GM18858 (cell line): ENCODE data around the gene SLCO2A1.

Source experiments
- ATAC-seq: cut with Tn5 transposase; IDR thresholded peaks from one replicate; pipeline ENCODE4 v1.9.1; 2021; ENCODE audit not compliant: unreplicated experiment

SLCO2A1 gene

GRCh38 chr3:133935843-133936769 lies 93.6 kb downstream of the SLCO2A1 start:
- ATAC-seq = no peak

- no peak for ATAC-seq
These were observed 94.5 kb downstream of the SLCO2A1 start for GRCh38 chr3:133934996-133935842.

DNA sequence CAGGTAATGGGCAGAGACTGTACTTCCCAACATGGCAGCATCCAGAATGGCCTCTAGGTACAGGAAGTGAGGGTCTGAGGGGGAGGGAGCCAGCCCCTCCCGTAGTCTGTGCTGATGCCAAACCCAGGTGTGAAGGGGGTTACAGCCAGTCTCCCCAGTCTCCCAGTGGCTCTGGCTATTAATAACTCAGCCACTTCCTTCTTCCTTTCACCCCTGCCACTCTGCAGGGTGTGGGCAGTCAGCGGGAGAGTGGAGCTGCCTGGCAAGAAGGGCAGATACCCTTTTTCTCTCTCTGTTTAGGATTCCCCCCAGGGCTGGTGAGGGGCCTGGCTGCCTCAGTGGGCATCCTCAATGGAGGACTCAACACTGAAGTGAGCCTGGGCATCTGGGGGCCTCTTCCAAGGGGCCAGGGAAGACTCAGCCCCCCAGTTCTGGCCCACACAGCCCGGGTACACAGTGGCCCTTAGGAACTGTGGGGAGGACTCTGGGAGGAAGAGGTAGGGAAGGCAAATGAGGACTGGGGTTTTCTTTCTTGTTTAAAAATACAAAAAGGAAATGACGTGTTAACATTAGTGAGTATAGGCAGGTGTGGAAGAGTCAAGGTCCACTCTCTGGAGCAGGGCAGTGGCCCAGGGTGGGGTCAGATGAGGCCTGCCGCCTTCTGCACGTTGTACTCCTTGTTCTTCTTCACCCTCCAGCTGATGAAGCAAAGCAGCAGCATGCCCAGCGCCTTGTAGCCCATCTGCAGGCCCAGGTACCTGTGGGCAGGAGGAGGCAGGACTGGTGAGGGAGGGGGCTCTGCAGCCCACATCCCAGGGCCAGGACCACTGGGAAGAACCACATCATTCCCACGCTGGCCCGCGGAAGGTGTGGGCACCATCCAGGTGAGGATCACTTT lies 95.4 kb downstream of the SLCO2A1 start:
- ATAC-seq = no peak

DNA sequence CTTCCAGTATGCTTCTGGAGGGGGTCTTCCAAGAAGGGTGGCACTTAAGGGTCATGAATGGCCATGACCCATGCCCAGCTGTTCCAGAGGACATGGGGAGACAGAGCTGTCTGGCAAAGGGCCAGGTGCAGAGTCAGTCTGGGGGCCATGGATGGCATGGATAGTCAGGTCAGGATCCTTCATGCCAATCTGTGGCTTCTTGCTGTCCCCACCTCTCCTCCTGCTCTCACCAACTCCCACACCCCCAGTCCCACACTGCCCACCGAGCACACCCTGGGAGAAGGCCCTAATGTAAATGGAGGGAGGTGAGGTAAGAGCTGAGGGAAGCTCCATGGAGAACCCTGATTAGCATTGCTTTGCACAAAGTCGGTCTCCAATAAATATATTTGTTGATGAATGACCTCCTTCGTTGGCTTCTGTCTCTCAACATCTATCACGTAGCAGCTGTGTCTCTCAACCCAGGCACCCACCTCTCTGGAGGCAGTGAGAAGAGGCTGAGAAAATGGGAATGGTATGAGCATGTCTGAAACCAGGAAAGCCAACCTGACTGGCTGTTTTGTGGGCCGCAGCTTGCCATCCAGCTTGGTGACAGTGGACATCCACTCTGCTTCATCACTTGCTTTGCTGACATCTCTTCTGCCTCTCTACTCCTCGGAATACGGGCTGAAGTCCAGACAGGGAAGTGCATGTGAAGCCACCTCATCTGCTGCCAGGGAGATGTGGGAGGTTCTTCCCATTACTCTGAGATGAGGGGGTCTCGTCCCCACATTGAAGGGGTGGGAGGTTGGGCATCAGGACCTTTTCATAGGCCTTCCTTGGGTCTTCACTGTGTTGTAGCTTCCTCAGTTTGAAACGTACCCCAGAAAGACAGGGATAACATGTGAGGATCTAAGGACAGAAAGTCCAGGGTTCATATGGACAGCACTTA lies 96.4 kb downstream of the SLCO2A1 start:
- ATAC-seq = no peak

DNA sequence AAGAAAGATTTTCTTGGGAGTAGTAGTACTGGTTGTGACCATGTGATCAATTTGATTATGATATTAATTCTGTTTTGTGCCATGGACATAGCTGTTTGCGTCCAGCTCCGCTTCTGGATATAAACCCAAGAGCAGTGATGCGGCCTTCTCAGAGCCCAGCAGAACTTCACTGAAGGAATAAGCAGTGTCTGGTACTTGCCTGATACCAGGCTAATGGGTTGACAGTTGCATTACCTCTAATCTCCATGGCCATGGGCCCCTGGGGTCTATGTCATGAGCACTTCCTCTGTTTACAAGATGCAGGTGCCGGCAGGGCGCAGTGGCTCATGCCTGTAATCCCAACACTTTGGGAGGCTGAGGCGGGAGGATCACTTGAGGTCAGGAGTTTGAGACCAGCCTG lies 97.7 kb downstream of the SLCO2A1 start:
- no peak for ATAC-seq

GRCh38 chr3:133931084-133931483 lies 98.6 kb downstream of the SLCO2A1 start:
- no peak for ATAC-seq

- no peak for ATAC-seq
These were observed 99.3 kb downstream of the SLCO2A1 start for GRCh38 chr3:133930341-133930933.

DNA sequence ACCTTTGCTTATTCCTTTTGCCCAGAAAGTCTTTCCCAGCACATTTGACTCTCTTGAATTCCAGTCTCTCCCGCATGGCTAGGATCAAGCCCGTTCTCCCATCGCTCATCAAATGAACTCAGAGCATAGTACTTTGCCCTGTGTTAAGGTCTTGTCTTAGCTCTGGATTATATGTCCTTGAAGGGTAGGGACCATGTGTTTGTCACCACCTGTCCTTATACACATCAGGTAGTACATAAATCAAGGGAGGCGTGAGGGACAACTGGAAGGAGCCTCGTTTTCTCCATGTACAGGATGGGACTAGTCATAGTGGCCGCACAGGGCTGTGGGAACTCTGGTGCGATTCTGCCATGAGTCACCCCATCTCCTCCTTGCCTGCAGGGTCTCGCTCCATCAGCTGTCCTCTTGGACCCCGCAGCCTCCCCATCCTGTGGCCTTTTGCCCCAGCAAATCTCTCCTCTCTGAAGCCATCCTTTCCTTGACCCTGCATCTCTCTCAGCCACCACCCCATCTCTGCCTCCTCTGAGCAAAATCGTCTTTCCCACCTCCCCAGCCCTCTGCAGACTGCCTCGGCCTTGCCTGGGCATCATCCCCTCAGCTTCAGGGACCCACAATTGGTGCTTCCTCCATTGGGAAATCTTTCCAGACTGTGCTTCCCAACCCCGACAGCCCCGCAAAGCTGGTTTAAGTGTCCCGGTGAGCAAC lies 100.7 kb downstream of the SLCO2A1 start:
- no peak for ATAC-seq

GRCh38 chr3:133928136-133928893 lies 101.4 kb downstream of the SLCO2A1 start:
- ATAC-seq = no peak

- no peak for ATAC-seq
These were observed 102.1 kb downstream of the SLCO2A1 start for GRCh38 chr3:133927540-133928066.

GRCh38 chr3:133926736-133927539 lies 102.8 kb downstream of the SLCO2A1 start:
- ATAC-seq = no peak

GRCh38 chr3:133925960-133926735 lies 103.6 kb downstream of the SLCO2A1 start:
- no peak for ATAC-seq

- no peak for ATAC-seq
These were observed 105.7 kb downstream of the SLCO2A1 start for GRCh38 chr3:133924041-133924440.

DNA sequence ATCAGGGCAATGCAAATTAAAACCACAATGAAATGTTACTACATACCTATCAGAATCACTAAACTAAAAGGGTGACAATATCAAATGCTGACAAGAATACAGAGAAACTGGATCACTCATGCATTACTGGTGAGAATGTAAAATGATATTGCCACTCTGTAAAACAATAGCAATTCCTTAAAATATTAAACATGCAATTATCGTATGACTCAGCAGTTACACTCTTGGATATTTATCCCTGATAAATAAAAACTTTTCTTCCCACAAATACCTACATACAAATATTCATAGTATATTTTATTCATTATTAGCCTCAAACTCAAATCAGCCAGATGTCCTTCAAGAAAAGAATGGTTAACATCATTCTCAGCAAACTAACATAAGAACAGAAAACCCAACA lies 108.1 kb downstream of the SLCO2A1 start:
- no peak for ATAC-seq

- no peak for ATAC-seq
These were observed 112.6 kb downstream of the SLCO2A1 start for GRCh38 chr3:133917144-133917543.
